ENCODE measurements around the gene FUZ.

- TF ChIP-seq CTCF (IDR thresholded peaks at IDR 0.05) (no peak), EP300 (IDR thresholded peaks at IDR 0.05) (no peak), POLR2A (IDR thresholded peaks at IDR 0.05) (no peak)
Observed at GRCh38 chr19:49840321-49840720, 27.2 kb upstream of the FUZ start.

Data from ovary (tissue), 3 donors.